ENCODE data around the gene SEL1L3. TPM values are rescaled to one million over a fixed set of nuclear protein-coding genes. Genes with fewer than 3 reads are reported as not detected.

SEL1L3 gene
- total and polyA plus RNA-seq, 2 of the 13 experiments (the other 11 are each of a cell fraction or from before 2014, with no cell fraction given), result 0.28 to 1.1 TPM

GRCh38 chr4:25801594-25801993, 61.2 kb downstream of the SEL1L3 start:
- in situ Hi-C loops (cut with HindIII; ENCODE audit: extremely low pct_ligation_motif_present, low pct_unique_long_range_greater_than_20kb), result no loop called here
- DNase-seq (ENCODE audit: low spot score) (no peak), ATAC-seq (peak; percentile 66), FAIRE-seq (no peak)
- no peak overlapping the region for H3K9ac ChIP-seq (ENCODE audit: insufficient read depth, low read depth, low read length)
- BruUV-seq (replicated peaks), result no TSS peak
- intact Hi-C loops (cut with micrococcal nuclease; ENCODE audit: unreplicated experiment), result no loop called here
- no peaks in the 10 kb centered on the region for H3K79me2 ChIP-seq (ENCODE audit: insufficient read depth, low read length)
- H3K27me3 ChIP-seq (ENCODE audit: control insufficient read depth in 1 of 2, insufficient read depth in 2 of 2, low read length in 2 of 2), result no peaks in the 10 kb centered on the region
- H3K4me3 ChIP-seq (replicated peaks in 1 of 3; ENCODE audit: insufficient read depth in 1 of 3, low read depth in 2 of 3, low read length in 3 of 3), result no peak overlapping the region
- no peaks in the 10 kb centered on the region for H4K20me1 ChIP-seq (ENCODE audit: insufficient read depth, low read length)
- no peaks in the 10 kb centered on the region for H3K36me3 ChIP-seq (replicated peaks in 1 of 2; ENCODE audit: control insufficient read depth in 1 of 2, insufficient read depth in 2 of 2, low read length in 2 of 2)
- no peak overlapping the region for H3K4me2 ChIP-seq (ENCODE audit: low read depth, low read length)
- POLR2A ChIA-PET, result no interaction called here
- CTCF ChIA-PET (ENCODE audit: low intra/inter-chr PET ratio, low total read pairs), result no interaction called here
- TF ChIP-seq ZNF766 (CRISPR knock-in tag; IDR thresholded peaks at IDR 0.05; ENCODE audit: borderline replicate concordance), result no peak
- TF ChIP-seq DPF2 (CRISPR knock-in tag; IDR thresholded peaks at IDR 0.05; ENCODE audit: borderline replicate concordance, low read depth), result no peak
- TF ChIP-seq TBX3 (IDR thresholded peaks at IDR 0.05; ENCODE audit: borderline replicate concordance), result no peak
- TF ChIP-seq NKX3-1 (CRISPR knock-in tag; IDR thresholded peaks at IDR 0.05), result no peak
- TF ChIP-seq NFIC (IDR thresholded peaks at IDR 0.05; ENCODE audit: low read length), result no peak
- TF ChIP-seq PHB2 (IDR thresholded peaks at IDR 0.05; ENCODE audit: partially characterized antibody), result no peak
- TF ChIP-seq DNMT3B (CRISPR knock-in tag; conservative IDR thresholded peaks at IDR 0.05), result no peak
- TF ChIP-seq ZNF672 (CRISPR knock-in tag; IDR thresholded peaks at IDR 0.05), result no peak
- TF ChIP-seq ZNF280B (CRISPR knock-in tag; IDR thresholded peaks at IDR 0.05; ENCODE audit: borderline replicate concordance), result no peak
- no peak for TF ChIP-seq ARHGAP35 (CRISPR knock-in tag; IDR thresholded peaks at IDR 0.05; ENCODE audit: borderline replicate concordance)
- no peak for TF ChIP-seq RARA (CRISPR knock-in tag; IDR thresholded peaks at IDR 0.05)
- no peak overlapping the region for H3K27ac ChIP-seq (ENCODE audit: extremely low read length, insufficient read depth, low read length)
- H3K4me1 ChIP-seq (ENCODE audit: insufficient read depth, low read length), result no peaks in the 10 kb centered on the region
- H3K9me3 ChIP-seq (ENCODE audit: low read length), result no peaks in the 10 kb centered on the region
- H2AFZ ChIP-seq (ENCODE audit: low read length), result no peak overlapping the region

All from HepG2 (cell line).